SK-N-SH treated with all-trans-retinoic acid at 6 μM for 48 hours (cell line): Measurements from ENCODE around the gene RPL27A.

Source experiments
- ARNTL ChIP-seq: fragments of 450-650 bp; formaldehyde crosslinking; IDR thresholded peaks from 2 replicates; pipeline ENCODE4 v1.5.0; 2020; ENCODE audit warnings: low read depth, mild to moderate bottlenecking, moderate library complexity, borderline replicate concordance
- BACH2 ChIP-seq: fragments of 250-450 bp; sonication (Bioruptor Pico); IDR thresholded peaks from 2 replicates; pipeline ENCODE4 v1.9.0; 2021; ENCODE audit warnings: mild to moderate bottlenecking, borderline replicate concordance
- RARB ChIP-seq: fragments of 250-450 bp; sonication (Bioruptor Pico); IDR thresholded peaks from 2 replicates; pipeline ENCODE4 v1.8.0; 2021; ENCODE audit warnings: mild to moderate bottlenecking, moderate library complexity
- TCF4 ChIP-seq: fragments of 250-450 bp; sonication (Bioruptor Pico); IDR thresholded peaks from 2 replicates; pipeline ENCODE4 v1.8.0; 2021; ENCODE audit warnings: mild to moderate bottlenecking, moderate library complexity, borderline replicate concordance
- TOX ChIP-seq: fragments of 250-450 bp; sonication (Bioruptor Pico); IDR thresholded peaks from 2 replicates; pipeline ENCODE4 v1.8.0; 2021; ENCODE audit warnings: mild to moderate bottlenecking, moderate library complexity, borderline replicate concordance
- ZFP3 ChIP-seq: fragments of 250-450 bp; sonication (Bioruptor Pico); IDR thresholded peaks from 2 replicates; pipeline ENCODE4 v1.5.0; 2020; ENCODE audit warnings: mild to moderate bottlenecking, moderate library complexity
- ZFP30 ChIP-seq: fragments of 450-650 bp; formaldehyde crosslinking; IDR thresholded peaks from 2 replicates; pipeline ENCODE4 v1.5.0; 2022; ENCODE audit warnings: mild to moderate bottlenecking, moderate library complexity
- TF ChIP-seq, protein P1 (sequence below): fragments of 250-450 bp; sonication (Bioruptor Pico); IDR thresholded peaks from 2 replicates; pipeline ENCODE4 v1.8.0; 2020; ENCODE audit warnings: mild to moderate bottlenecking, moderate library complexity, borderline replicate concordance
- TF ChIP-seq, protein P2 (sequence below): fragments of 250-450 bp; sonication (Bioruptor Pico); IDR thresholded peaks from 2 replicates; pipeline ENCODE4 v1.5.1; 2020; ENCODE audit warnings: low read depth, mild to moderate bottlenecking, moderate library complexity

DNA sequence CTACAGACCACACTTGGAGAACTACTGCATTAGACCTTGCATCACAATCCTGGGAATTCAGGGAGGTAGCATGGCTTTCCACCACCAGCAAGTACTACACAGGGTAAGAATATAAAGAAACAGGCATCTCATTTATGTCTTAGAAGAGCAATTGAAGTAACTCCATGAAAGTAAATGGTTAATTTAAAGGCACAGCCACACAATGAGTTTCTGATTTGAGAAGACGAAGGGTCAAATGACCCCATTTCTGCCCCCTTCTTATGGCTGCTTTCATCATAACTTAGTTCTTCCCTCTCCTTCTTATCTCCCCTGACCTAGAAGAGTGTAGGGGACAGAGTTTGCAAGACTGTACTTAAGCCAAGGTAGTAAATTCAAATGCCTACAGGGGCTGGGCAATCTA, 6.1 kb upstream of the RPL27A start:
- TF ChIP-seq, protein P1, sequence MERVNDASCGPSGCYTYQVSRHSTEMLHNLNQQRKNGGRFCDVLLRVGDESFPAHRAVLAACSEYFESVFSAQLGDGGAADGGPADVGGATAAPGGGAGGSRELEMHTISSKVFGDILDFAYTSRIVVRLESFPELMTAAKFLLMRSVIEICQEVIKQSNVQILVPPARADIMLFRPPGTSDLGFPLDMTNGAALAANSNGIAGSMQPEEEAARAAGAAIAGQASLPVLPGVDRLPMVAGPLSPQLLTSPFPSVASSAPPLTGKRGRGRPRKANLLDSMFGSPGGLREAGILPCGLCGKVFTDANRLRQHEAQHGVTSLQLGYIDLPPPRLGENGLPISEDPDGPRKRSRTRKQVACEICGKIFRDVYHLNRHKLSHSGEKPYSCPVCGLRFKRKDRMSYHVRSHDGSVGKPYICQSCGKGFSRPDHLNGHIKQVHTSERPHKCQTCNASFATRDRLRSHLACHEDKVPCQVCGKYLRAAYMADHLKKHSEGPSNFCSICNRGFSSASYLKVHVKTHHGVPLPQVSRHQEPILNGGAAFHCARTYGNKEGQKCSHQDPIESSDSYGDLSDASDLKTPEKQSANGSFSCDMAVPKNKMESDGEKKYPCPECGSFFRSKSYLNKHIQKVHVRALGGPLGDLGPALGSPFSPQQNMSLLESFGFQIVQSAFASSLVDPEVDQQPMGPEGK = no peak
- TF ChIP-seq, protein P2, sequence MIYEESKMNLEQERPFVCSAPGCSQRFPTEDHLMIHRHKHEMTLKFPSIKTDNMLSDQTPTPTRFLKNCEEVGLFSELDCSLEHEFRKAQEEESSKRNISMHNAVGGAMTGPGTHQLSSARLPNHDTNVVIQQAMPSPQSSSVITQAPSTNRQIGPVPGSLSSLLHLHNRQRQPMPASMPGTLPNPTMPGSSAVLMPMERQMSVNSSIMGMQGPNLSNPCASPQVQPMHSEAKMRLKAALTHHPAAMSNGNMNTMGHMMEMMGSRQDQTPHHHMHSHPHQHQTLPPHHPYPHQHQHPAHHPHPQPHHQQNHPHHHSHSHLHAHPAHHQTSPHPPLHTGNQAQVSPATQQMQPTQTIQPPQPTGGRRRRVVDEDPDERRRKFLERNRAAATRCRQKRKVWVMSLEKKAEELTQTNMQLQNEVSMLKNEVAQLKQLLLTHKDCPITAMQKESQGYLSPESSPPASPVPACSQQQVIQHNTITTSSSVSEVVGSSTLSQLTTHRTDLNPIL (CRISPR knock-in tag) = no peak
- no peak for TF ChIP-seq TOX (CRISPR knock-in tag)
- no peak for TF ChIP-seq ARNTL
- TF ChIP-seq RARB = no peak
- TF ChIP-seq ZFP30 = no peak
- no peak for TF ChIP-seq TCF4 (CRISPR knock-in tag)
- no peak for TF ChIP-seq ZFP3 (CRISPR knock-in tag)
- TF ChIP-seq BACH2 = no peak
